GM23338 (cell line): ENCODE data around the gene TLCD3A.
A peak's percentile ranks its signal among the peaks of the same experiment; 100 is the strongest.

Experiments used
- CREB1 ChIP-seq: fragments of 250-450 bp; sonication (Bioruptor Pico); IDR thresholded peaks from 2 replicates; pipeline ENCODE4 v1.5.0; 2020; ENCODE audit warnings: low read depth, mild to moderate bottlenecking, moderate library complexity
- CTCF ChIP-seq, 2 experiments: fragments of 200-600 bp in 1 of 2; sonication (generic) in 1 of 2; conservative IDR thresholded peaks; 2 replicates each; pipeline versions ENCODE4 v1.5.1 to v1.6.1; 2016 to 2017; ENCODE audit warnings: antibody characterized with exemption in 2 of 2, low read depth in 2 of 2, mild to moderate bottlenecking in 2 of 2, moderate library complexity in 1 of 2
- ETS1 ChIP-seq: IDR thresholded peaks from 2 replicates; pipeline ENCODE4 v1.6.1; 2016; ENCODE audit warnings: antibody characterized with exemption
- EZH2 ChIP-seq: fragments of 200-600 bp; sonication (generic); IDR thresholded peaks from one replicate; pipeline ENCODE4 v1.8.0; 2017; ENCODE audit warnings: antibody characterized with exemption, mild to moderate bottlenecking, low read depth; ENCODE audit not compliant: unreplicated experiment
- JUNB ChIP-seq: IDR thresholded peaks from one replicate; pipeline ENCODE4 v1.6.1; 2016; ENCODE audit warnings: antibody characterized with exemption; ENCODE audit not compliant: unreplicated experiment

GRCh38 chr17:781805-782731, 49.7 kb downstream of the TLCD3A start, which contains the start of the genes GLOD4 and MRM3:
- TF ChIP-seq CTCF (conservative IDR thresholded peaks at IDR 0.05; ENCODE audit: low read depth in 2 of 2) (0 out of 4 replicates have a peak, but pooled peaks of 1 of the 2 experiments have one; percentile 21), CREB1 (CRISPR knock-in tag) (peak; percentile 100), ETS1 (peak; percentile 79), EZH2 (no peak), JUNB (no peak)
